ENCODE measurements around the gene DLST.
A peak's percentile ranks its signal among the peaks of the same experiment; 100 is the strongest.

The DLST gene

GRCh38 chr14:74893614-74894091 is 11.9 kb downstream of the DLST start:
- DNase-seq (ENCODE audit: low read depth in 2 of 3, low spot score in 2 of 3): no peak

GRCh38 chr14:74896400-74896799 is 14.7 kb downstream of the DLST start:
- DNase-seq (ENCODE audit: low read depth in 2 of 3, low spot score in 2 of 3): no peak

GRCh38 chr14:74897642-74898041 is 15.9 kb downstream of the DLST start:
- DNase-seq (ENCODE audit: low read depth in 2 of 3, low spot score in 2 of 3): no peak

- no peak for DNase-seq (ENCODE audit: low read depth in 2 of 3, low spot score in 2 of 3)
These were observed 16.4 kb downstream of the DLST start for GRCh38 chr14:74898083-74898482.

GRCh38 chr14:74898694-74899093 is 17.0 kb downstream of the DLST start:
- DNase-seq (ENCODE audit: low read depth in 2 of 3, low spot score in 2 of 3): no peak

- no peak for DNase-seq (ENCODE audit: low read depth in 2 of 3, low spot score in 2 of 3)
These were observed 21.4 kb downstream of the DLST start for GRCh38 chr14:74902941-74903705.

- DNase-seq (ENCODE audit: low read depth in 2 of 3, low spot score in 2 of 3): no peak
These were observed 23.2 kb downstream of the DLST start for GRCh38 chr14:74904635-74905503.

GRCh38 chr14:74905595-74906142 is 24.0 kb downstream of the DLST start:
- DNase-seq (ENCODE audit: low read depth in 2 of 3, low spot score in 2 of 3): peak; percentile 44 to 86 (median 72)

- DNase-seq (ENCODE audit: low read depth in 2 of 3, low spot score in 2 of 3): no peak
These were observed 25.3 kb downstream of the DLST start for GRCh38 chr14:74906925-74907521.

GRCh38 chr14:74907744-74908143 is 26.0 kb downstream of the DLST start:
- no peak for DNase-seq (ENCODE audit: low read depth in 2 of 3, low spot score in 2 of 3)

- no peak for DNase-seq (ENCODE audit: low read depth in 2 of 3, low spot score in 2 of 3)
These were observed 27.2 kb downstream of the DLST start for GRCh38 chr14:74908861-74909341.

GRCh38 chr14:74909501-74909900 is 27.8 kb downstream of the DLST start:
- no peak for DNase-seq (ENCODE audit: low read depth in 2 of 3, low spot score in 2 of 3)

GRCh38 chr14:74909911-74910310 is 28.2 kb downstream of the DLST start:
- no peak for DNase-seq (ENCODE audit: low read depth in 2 of 3, low spot score in 2 of 3)

- no peak for DNase-seq (ENCODE audit: low read depth in 2 of 3, low spot score in 2 of 3)
These were observed 28.8 kb downstream of the DLST start for GRCh38 chr14:74910556-74910955.

GRCh38 chr14:74911221-74911620 is 29.5 kb downstream of the DLST start:
- DNase-seq (ENCODE audit: low read depth in 2 of 3, low spot score in 2 of 3): no peak

- DNase-seq (ENCODE audit: low read depth in 2 of 3, low spot score in 2 of 3): no peak
These were observed 30.0 kb downstream of the DLST start for GRCh38 chr14:74911704-74912103.

GRCh38 chr14:74912111-74912510 is 30.4 kb downstream of the DLST start:
- DNase-seq (ENCODE audit: low read depth in 2 of 3, low spot score in 2 of 3): no peak

- no peak for DNase-seq (ENCODE audit: low read depth in 2 of 3, low spot score in 2 of 3)
These were observed 31.1 kb downstream of the DLST start for GRCh38 chr14:74912801-74913200.

GRCh38 chr14:74913393-74913910 is 31.7 kb downstream of the DLST start:
- no peak for DNase-seq (ENCODE audit: low read depth in 2 of 3, low spot score in 2 of 3)

- no peak for DNase-seq (ENCODE audit: low read depth in 2 of 3, low spot score in 2 of 3)
These were observed 32.4 kb downstream of the DLST start for GRCh38 chr14:74913986-74914573.

GRCh38 chr14:74915426-74915825 is 33.7 kb downstream of the DLST start:
- no peak for DNase-seq (ENCODE audit: low read depth in 2 of 3, low spot score in 2 of 3)
